GM03348 (cell line): ENCODE measurements around the gene SEPHS1.
A peak's percentile ranks its signal among the peaks of the same experiment; 100 is the strongest.
"Not testable (repeated sequence)": the region's sequence is repeated elsewhere in the genome, so short reads cannot be mapped to it uniquely, and the experiment has no call there.

ENCODE experiments used
- DNase-seq: peaks from one replicate; pipeline ENCODE4 v3.0.0; 2012; ENCODE audit warnings: low spot score

The SEPHS1 gene, protein sequence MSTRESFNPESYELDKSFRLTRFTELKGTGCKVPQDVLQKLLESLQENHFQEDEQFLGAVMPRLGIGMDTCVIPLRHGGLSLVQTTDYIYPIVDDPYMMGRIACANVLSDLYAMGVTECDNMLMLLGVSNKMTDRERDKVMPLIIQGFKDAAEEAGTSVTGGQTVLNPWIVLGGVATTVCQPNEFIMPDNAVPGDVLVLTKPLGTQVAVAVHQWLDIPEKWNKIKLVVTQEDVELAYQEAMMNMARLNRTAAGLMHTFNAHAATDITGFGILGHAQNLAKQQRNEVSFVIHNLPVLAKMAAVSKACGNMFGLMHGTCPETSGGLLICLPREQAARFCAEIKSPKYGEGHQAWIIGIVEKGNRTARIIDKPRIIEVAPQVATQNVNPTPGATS

GRCh38 chr10:13348216-13349017 is at the start of gene SEPHS1:
Gene SEPHS1 (minus strand): TSS chr10:13348293. CDS start chr10:13344950, 3,343 bp downstream.
- peak; percentile 91 for DNase-seq

- no peak for DNase-seq
These were observed 49.0 kb upstream of the SEPHS1 start for GRCh38 chr10:13397052-13397451.

GRCh38 chr10:13396369-13396768 is 48.3 kb upstream of the SEPHS1 start:
- no peak for DNase-seq

DNA sequence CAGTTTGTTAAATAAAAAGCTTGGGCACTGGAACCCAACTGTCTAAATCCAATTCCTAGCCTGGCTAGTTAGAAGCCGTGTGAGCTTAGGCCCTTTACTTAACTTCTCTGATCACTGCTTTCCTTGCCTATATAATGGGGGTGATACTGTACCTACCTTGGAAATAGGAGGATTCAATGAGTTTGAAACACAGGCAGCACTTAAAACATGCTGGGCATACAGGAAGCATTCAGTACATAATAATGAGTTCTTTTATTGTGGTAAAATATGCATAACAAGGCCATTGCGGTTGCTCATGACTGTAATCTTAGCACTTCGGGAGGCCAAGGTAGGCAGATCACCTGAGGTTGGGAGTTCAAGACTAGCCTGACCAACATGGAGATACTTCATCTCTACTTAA is 47.4 kb upstream of the SEPHS1 start:
- DNase-seq = no peak

- DNase-seq = no peak
These were observed 45.5 kb upstream of the SEPHS1 start for GRCh38 chr10:13393640-13394039.

DNA sequence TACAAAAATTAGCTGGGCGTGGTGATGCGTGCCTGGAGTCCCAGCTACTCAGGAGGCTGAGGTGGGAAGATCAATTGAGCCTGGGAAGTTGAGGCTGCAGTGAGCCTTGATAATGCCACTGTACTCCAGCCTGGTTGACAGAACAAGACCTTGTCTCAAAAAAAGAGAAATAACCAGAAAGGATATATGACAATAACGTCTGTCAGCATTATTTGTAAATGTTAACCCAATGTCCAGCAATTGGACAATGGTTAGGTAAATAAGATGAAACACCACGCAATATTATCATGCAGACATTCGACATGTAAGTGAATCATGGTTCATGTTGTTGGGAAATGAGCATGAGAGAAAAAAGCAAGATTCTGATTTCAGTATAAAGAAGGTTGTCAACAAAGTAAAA is 44.6 kb upstream of the SEPHS1 start:
- no peak for DNase-seq

- DNase-seq = no peak
These were observed 42.8 kb upstream of the SEPHS1 start for GRCh38 chr10:13390604-13391522.

GRCh38 chr10:13388478-13389230 is 40.6 kb upstream of the SEPHS1 start:
- DNase-seq = no peak

DNA sequence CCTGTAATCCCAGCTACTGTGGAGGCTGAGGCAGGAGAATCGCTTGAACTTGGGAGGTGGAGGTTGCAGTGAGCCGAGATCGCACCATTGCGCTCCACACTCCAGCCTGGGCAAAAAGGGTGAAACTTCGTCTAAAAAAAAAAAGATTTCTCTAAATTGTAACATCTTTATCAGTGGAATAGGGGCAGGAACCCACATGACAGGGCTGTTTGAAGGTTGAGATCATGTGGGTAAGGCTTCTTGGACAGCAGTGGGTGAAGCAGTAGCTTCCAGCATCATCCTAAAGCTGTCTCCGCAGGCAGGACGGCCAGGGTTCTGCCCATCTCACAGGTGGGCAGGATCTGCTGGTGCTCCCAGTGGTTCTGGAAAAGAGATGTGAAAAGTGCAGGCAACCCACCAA is 37.9 kb upstream of the SEPHS1 start:
- DNase-seq = no peak

GRCh38 chr10:13383399-13383761 is 35.3 kb upstream of the SEPHS1 start:
- no peak for DNase-seq

- DNase-seq = no peak
These were observed 34.8 kb upstream of the SEPHS1 start for GRCh38 chr10:13382703-13383398.

GRCh38 chr10:13379061-13379460 is 31.0 kb upstream of the SEPHS1 start:
- DNase-seq = not testable (repeated sequence)

- no peak for DNase-seq
These were observed 28.7 kb upstream of the SEPHS1 start for GRCh38 chr10:13376746-13377145.

DNA sequence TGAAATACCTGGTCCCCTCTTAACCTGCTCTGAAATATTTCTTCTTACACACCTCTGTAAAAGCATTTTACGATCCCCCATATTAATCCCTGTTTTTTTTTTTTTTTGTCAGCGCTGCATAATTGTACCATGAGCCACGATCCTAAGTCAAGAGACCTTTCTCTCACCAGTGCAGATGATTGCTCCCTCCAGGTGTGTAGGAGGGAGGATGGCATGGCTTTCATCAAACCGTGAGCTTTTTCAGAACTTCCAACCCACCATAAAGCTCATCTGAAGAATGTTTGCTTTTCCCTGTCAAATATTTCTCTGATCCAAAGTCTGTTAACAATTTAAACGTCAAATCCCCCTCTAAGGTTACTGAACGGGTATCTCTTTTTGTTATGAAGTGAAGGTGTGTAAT is 28.2 kb upstream of the SEPHS1 start:
- DNase-seq = no peak

DNA sequence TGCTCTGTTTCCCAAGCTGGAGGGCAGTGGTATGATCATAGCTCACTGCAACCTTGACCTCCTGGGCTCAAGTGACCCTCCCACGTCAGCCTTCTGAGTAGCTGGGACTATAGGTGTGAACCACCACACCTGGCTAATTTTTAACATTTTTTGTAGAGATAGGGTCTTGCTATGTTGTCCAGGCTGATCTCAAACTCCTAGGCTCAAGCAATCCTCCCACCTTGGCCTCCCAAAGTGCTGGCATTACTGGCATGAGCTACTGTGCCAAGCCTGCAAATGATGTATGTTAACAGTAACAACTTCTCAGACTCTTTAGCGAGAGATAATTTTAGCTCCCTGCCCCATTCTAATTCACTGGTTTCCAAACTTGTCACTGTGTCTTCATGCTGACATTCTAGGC is 27.7 kb upstream of the SEPHS1 start:
- no peak for DNase-seq

DNA sequence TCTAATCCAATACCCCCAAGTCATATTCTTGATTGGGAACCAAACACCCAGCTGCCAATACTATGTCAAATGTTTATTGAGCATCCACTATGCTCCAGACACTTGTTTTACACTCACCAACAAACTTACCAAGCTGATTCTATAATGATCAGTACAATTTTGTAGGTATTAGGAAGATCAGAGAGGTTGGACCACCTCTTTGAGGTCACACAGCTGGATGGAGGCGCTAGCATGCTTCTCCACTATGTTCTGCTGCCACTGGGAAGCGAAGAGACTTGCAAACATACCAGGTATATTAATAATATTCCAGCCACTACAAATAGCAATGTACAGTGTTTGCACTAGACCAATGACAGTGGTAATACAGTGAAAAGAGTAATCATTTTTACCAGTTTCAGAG is 25.6 kb upstream of the SEPHS1 start:
- DNase-seq = no peak

GRCh38 chr10:13372524-13372923 is 24.4 kb upstream of the SEPHS1 start:
- DNase-seq = no peak

- peak; percentile 94 for DNase-seq
These were observed 23.9 kb upstream of the SEPHS1 start for GRCh38 chr10:13371897-13372470.

DNA sequence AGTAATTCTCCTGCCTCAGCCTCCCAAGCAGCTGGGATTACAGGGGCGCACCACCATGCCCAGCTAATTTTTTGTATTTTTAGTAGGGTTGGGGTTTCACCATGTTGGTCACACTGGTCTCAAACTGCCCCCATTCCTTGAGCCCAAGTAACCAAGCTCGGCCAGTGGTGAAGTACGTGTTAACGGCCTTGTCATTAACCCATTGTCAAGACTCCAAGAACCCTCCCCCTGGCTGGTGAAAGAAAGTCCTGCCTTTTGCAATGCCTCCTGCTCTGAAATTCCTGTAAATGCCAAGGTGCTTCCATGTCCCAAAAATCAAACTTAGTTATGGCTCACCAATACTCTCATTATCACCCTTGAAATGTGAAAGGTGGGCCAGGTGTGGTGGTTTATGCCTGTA is 18.8 kb upstream of the SEPHS1 start:
- no peak for DNase-seq

DNA sequence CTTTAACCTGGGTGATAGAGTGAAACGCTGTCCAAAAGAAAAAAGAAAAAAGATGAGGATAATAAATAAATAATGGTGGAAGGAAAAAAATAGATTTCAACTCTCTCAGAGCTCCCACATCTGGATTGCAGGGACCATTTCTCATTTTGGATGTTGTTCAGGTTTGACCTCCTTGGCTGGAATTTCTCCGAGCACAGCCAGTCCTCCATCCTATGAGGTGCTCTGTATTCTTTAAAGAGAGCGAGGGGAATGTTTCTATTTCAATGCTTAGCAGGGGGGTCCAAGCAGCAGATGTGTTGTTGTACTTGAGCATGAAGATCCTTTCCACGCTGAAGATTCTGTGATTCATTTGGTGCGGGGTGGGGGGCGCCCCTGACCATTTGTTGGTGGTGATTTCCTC is 17.7 kb upstream of the SEPHS1 start:
- no peak for DNase-seq

DNA sequence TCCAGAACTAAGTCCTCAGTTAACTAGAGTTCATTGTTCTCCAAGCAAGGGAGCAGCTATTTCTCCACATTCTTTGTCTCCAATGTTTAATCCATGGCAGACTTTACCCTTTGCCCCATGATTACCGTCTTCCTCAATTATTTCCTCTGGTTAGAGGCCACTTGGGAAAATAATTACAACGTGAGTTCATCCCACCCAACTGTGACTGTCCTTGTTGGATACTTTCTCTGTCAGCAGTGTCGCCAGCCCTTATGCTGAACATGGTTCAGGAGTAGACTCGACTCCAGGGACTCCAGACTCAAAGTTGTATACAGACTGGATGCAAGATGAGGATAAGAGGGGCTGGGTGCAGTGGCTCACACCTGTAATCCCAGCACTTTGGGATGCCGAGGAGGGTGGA is 17.1 kb upstream of the SEPHS1 start:
- DNase-seq = no peak
